HG02981 (cell line): ENCODE data around the gene KISS1R.

Experiments used
- ATAC-seq: cut with Tn5 transposase; IDR thresholded peaks from one replicate; pipeline ENCODE4 v1.9.1; 2021; ENCODE audit warnings: mild to moderate bottlenecking, moderate library complexity; ENCODE audit not compliant: unreplicated experiment

KISS1R gene

DNA sequence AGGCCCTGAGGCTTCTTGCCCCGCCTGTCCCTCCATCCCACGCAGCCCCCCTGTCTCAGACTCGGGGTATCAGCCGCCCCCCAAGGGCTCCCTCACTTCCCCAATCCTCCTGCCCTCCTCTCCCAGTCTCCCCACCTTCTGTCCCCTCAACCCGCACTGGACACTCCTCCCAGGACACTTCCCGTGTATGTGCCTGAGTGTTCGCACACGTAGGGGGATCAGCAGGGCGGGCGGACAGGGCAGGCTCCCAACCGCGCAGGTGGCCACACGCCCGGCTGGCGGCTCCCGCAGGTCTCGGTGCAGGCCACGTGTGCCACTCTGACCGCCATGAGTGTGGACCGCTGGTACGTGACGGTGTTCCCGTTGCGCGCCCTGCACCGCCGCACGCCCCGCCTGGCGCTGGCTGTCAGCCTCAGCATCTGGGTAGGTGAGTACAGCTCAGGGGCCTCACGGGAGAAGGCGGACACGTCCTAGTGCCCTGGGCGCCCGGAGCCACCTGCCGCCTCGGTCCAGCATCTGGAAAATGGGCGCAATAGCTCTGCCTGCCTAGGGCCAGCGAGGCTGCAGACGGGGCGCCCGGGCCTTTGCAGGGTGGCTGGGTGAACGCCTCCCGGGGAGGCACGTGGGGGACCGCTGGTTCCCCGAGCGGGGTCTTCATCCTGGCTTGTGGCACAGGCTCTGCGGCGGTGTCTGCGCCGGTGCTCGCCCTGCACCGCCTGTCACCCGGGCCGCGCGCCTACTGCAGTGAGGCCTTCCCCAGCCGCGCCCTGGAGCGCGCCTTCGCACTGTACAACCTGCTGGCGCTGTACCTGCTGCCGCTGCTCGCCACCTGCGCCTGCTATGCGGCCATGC is 2.3 kb downstream of the KISS1R start:
- ATAC-seq: no peak

DNA sequence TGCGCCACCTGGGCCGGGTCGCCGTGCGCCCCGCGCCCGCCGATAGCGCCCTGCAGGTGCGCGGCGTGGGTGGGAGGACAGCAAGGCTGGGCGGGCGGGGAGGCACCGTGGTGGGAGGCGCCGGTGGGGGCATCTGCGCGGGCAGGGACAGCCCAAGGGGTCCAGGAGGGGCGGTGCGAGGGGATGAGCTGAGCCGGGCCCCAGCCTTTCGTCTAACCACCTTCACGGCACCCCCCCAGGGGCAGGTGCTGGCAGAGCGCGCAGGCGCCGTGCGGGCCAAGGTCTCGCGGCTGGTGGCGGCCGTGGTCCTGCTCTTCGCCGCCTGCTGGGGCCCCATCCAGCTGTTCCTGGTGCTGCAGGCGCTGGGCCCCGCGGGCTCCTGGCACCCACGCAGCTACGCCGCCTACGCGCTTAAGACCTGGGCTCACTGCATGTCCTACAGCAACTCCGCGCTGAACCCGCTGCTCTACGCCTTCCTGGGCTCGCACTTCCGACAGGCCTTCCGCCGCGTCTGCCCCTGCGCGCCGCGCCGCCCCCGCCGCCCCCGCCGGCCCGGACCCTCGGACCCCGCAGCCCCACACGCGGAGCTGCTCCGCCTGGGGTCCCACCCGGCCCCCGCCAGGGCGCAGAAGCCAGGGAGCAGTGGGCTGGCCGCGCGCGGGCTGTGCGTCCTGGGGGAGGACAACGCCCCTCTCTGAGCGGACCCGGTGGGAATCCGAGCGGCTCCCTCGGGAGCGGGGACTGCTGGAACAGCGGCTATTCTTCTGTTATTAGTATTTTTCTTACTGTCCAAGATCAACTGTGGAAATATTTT is 3.1 kb downstream of the KISS1R start:
- ATAC-seq: no peak

DNA sequence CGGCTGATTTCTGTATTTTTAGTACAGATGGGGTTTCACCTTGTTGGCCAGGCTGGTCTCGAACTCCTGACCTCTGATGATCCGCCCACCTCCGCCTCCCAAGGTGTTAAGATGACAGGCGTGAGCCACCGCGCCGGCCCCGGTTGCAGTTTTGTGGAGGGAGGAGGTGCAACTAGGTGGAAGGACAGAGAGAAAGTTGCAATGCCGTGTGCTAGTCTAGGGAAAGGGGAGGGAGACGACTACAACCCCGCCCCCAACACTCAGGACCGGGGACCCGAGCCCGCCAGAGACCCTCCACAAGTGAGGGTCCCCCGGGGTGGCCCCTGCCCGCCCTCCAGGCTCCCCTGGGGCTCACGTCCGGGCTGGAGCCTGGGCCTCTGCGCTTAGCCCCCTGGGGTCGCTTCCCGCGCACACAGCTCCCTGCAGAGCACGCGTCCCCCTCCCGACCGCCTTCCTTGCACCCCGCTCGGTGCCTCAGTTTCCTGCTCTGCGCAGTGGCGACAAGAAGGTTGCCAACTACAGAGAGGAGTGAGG is 7.5 kb downstream of the KISS1R start:
- no peak for ATAC-seq

- ATAC-seq: peak; percentile 11
Observed at GRCh38 chr19:925087-925525, 8.0 kb downstream of the KISS1R start.

- ATAC-seq: peak; percentile 45
Observed at GRCh38 chr19:925526-926322, 8.6 kb downstream of the KISS1R start, which contains the start of gene ARID3A. TSS of gene ARID3A (plus strand) at chr19:926035. CDS start at chr19:929529, 3,494 bp downstream.

GRCh38 chr19:926323-926588 is 9.1 kb downstream of the KISS1R start:
- ATAC-seq: no peak

DNA sequence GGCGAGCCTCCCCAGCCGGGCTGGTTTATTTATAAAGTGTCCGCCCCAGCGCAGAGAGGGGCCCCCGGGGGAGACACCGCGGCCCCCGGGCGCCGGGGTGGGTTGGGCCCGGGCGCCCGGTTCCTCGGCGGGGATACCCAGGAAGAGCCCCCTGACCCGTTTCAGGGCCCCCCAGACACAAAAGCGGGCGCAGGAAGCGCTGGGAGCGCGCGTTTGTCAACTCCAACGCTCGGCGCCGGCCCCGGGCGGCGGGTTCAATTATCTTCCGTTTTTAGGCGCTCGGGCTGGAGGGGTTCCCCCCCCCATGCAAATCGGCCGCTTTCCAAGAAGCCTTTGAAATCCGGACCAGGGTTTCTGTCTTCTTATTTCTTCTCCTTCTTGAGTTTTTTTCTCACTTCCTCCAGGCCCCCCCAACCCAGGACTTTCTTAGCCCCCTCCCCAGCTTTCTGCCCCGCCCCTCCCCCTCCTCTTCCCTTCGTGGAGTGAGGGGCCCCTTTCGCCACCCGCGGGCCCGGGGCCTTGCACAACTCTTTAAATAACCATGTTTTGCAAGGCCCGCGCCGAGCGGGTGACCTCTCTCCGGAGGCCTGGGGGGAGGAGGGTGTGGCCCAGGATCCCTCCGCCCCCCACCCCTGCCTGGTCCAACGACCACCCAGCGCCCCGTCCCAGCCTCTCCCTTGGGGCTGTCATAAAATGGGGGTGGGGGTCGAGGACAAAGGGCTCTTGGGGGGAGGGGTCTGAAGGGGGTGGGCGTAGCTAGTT is 9.6 kb downstream of the KISS1R start:
- no peak for ATAC-seq

- ATAC-seq: no peak
Observed at GRCh38 chr19:927351-927779, 10.2 kb downstream of the KISS1R start.

GRCh38 chr19:927780-928401 is 10.8 kb downstream of the KISS1R start:
- ATAC-seq: no peak

- no peak for ATAC-seq
Observed at GRCh38 chr19:928471-929202, 11.5 kb downstream of the KISS1R start.

GRCh38 chr19:929203-929890 is 12.2 kb downstream of the KISS1R start:
- no peak for ATAC-seq

DNA sequence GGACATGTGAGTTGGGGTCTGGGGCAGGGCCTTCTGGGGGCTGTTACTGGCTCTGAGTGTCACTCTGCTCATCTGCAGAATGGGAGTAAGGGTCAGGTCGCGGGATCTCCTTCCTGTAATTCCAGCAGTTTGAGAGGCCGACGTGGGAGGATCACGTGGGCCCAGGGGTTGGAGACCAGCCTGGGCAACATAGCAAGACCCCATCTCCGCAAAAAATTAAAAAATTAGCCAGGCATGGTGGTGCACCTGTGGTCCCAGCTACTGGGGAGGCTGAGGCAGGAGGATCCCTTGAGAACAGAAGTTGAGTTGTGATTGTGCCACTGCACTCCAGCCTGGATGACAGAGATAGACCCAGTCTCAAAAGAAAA is 12.7 kb downstream of the KISS1R start:
- ATAC-seq: no peak

- ATAC-seq: no peak
Observed at GRCh38 chr19:931860-932647, 14.9 kb downstream of the KISS1R start.

DNA sequence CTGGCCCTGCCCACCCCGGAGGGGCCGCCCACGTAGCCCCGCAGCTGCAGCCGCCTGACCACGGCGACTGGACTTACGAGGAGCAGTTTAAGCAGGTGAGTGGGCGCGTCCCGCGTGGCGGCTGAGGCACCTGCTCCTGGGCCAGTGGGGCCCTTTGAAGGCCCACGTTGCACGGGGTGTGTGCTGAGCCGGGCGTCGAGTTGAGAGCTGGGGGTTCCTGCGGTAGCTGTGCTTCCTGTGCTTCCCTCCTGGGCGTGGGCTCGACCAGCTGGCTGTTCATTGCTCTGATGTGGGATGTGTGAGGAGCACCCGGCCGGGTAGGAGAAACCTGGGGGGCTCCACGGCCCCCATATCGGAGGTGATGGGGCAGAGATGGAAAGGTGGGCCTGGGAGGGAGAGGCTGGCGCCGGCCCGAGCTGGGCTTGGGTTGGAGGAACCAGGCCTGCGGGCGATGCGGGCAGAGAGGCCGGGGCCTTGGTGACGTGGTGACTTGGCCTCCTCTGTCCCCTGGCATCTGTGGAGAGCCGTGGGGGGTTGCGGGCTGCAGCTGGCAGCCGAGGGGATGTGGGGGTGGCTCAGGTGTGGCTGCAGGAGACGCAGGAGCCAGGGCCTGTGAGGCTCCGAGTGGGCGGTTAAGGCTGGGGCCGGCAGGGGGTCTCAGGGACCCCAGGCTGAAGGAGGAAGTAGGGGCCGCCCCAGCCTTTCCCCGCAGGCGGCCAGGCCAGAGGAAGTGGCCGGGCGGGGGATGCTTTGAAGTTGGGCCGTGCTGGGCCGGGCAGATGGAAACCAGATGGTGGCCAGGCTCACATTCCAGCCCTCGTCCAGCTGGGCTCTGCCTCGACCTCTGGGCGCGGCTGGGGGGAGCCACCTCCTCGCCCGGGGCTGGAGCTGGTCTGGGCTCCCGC is 15.8 kb downstream of the KISS1R start:
- ATAC-seq: no peak

DNA sequence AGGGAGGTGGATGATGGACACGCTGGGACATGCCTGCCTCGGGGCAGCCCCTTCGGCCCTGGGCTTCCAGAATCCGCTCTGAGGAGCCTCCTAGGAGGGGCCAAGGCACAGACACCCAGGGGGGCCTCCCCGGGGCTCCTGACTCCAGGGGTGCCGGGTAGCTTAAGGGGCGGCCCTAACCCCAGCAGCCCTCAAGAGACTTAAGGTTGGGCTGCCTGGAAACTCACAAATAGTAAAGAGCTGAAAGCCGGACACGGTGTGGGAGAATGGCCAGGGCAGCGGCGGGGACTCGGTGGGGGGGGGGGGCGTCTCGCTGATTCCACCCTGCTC is 16.4 kb downstream of the KISS1R start:
- no peak for ATAC-seq

GRCh38 chr19:934197-934840 is 17.2 kb downstream of the KISS1R start:
- no peak for ATAC-seq
